GM23248 (cell line): ENCODE data around the gene SARDH. TPM values are rescaled to one million over a fixed set of nuclear protein-coding genes. Genes with fewer than 3 reads are reported as not detected.
"Not testable (repeated sequence)": the region's sequence is repeated elsewhere in the genome, so short reads cannot be mapped to it uniquely, and the experiment has no call there.

Experiments used
- DNase-seq: peaks from one replicate; pipeline ENCODE4 v3.0.0-alpha.2; 2015
- H2AFZ ChIP-seq: fragments of 200-600 bp; sonication (generic); 2 replicates; pipeline ENCODE4 v1.6.1; 2016; ENCODE audit warnings: antibody characterized with exemption
- H3F3A ChIP-seq: fragments of 200-600 bp; sonication (generic); 2 replicates; pipeline ENCODE4 v1.6.1; 2016; ENCODE audit warnings: mild to moderate bottlenecking, antibody characterized with exemption, mixed run types; ENCODE audit not compliant: insufficient read depth
- H3K27ac ChIP-seq: fragments of 200-600 bp; sonication (generic); 2 replicates; pipeline ENCODE4 v1.5.1; 2016; ENCODE audit warnings: mild to moderate bottlenecking
- H3K27me3 ChIP-seq: fragments of 200-600 bp; sonication (generic); replicated peaks from 2 replicates; pipeline ENCODE4 v1.6.1; 2016; ENCODE audit warnings: mild to moderate bottlenecking; ENCODE audit not compliant: insufficient read depth
- H3K36me3 ChIP-seq: fragments of 200-600 bp; sonication (generic); 2 replicates; pipeline ENCODE4 v1.6.1; 2016; ENCODE audit warnings: low read depth, mild to moderate bottlenecking
- H3K4me1 ChIP-seq: fragments of 200-600 bp; sonication (generic); 2 replicates; pipeline ENCODE4 v1.6.1; 2016; ENCODE audit warnings: mild to moderate bottlenecking; ENCODE audit not compliant: insufficient read depth
- H3K4me2 ChIP-seq: fragments of 200-600 bp; sonication (generic); one replicate; pipeline ENCODE4 v1.6.1; 2016; ENCODE audit warnings: mild to moderate bottlenecking; ENCODE audit not compliant: unreplicated experiment
- H3K4me3 ChIP-seq: fragments of 200-600 bp; sonication (generic); 2 replicates; pipeline ENCODE4 v1.5.1; 2016; ENCODE audit warnings: mild to moderate bottlenecking
- H3K79me2 ChIP-seq: fragments of 200-600 bp; sonication (generic); 2 replicates; pipeline ENCODE4 v1.6.1; 2016; ENCODE audit warnings: mild to moderate bottlenecking; ENCODE audit not compliant: insufficient read depth
- H3K9ac ChIP-seq: fragments of 200-600 bp; sonication (generic); 2 replicates; pipeline ENCODE4 v1.6.1; 2016; ENCODE audit warnings: mild to moderate bottlenecking
- H3K9me2 ChIP-seq: fragments of 200-600 bp; sonication (generic); 2 replicates; pipeline ENCODE4 v1.6.1; 2016; ENCODE audit warnings: mixed run types, mild to moderate bottlenecking, moderate library complexity; ENCODE audit not compliant: insufficient read depth
- H3K9me3 ChIP-seq: fragments of 200-600 bp; sonication (generic); one replicate; pipeline ENCODE4 v1.6.1; 2017; ENCODE audit warnings: low read depth
- H4K20me1 ChIP-seq: fragments of 200-600 bp; sonication (generic); 2 replicates; pipeline ENCODE4 v1.6.0; 2016; ENCODE audit not compliant: insufficient read depth
- EZH2 ChIP-seq: fragments of 200-600 bp; sonication (generic); IDR thresholded peaks from 2 replicates; pipeline ENCODE4 v1.6.1; 2018; ENCODE audit warnings: antibody characterized with exemption, mild to moderate bottlenecking; ENCODE audit not compliant: insufficient read depth, poor library complexity, severe bottlenecking
- EZH2phosphoT487 ChIP-seq: fragments of 200-600 bp; sonication (generic); IDR thresholded peaks from 2 replicates; pipeline ENCODE4 v1.6.1; 2018; ENCODE audit warnings: antibody characterized with exemption, moderate library complexity, mild to moderate bottlenecking, low read depth; ENCODE audit not compliant: insufficient read depth
- WGBS, 2 experiments: methylation state at CpG; one replicate each; pipeline ENCODE4 v1.1.6; 2015 to 2017; ENCODE audit warnings: low lambda C conversion rate in 2 of 2, low coverage in 1 of 2; ENCODE audit errors: missing lambda C conversion rate in 2 of 2; 5-methylcytosine and 5-hydroxymethylcytosine counted together
- in situ Hi-C: fragments of 300-500 bp; cut with MboI; formaldehyde crosslinking; loops from 2 replicates; pipeline ENCODE4 v1.15.0; 2020
- polyA plus RNA-seq: library from polyadenylated mRNA; unstranded; fragments of >200 nt; fragmentation: Nextera tagmentation; extraction: Ambion mirVana; gene quantifications from 2 replicates; pipeline ENCODE4 v1.2.1, GENCODE V29; 2016
- total RNA-seq: library from RNA; depleted of rRNA; stranded (reverse); fragments of >200 nt; shearing (Covaris generic); gene quantifications from 2 replicates; pipeline ENCODE4 v1.2.3, GENCODE V29; 2014

Gene SARDH
- total and polyA plus RNA-seq, 2 experiments from 2014 or later, result 0.16 to 2.4 TPM

- Histone ChIP-seq H3K4me3 (no peak overlapping the region), H3K9ac (no peak overlapping the region), H3K79me2 (no peaks in the 10 kb centered on the region), H4K20me1 (no peaks in the 10 kb centered on the region), H3K27me3 (0 out of 2 replicates have a peak, but pooled peaks cover 6% of the 10 kb centered on the region), H3K4me1 (no peaks in the 10 kb centered on the region), H3K9me2 (no peaks in the 10 kb centered on the region), H3K27ac (no peak overlapping the region), H2AFZ (no peak overlapping the region), H3K9me3 (no peaks in the 10 kb centered on the region), H3K4me2 (no peak overlapping the region), H3K36me3 (no peaks in the 10 kb centered on the region), H3F3A (no peaks in the 10 kb centered on the region)
- in situ Hi-C loops, result no loop called here
- 67 to 71% methylated on average over 15 of the region's 15 CpGs for WGBS, 2 experiments
- TF ChIP-seq EZH2phosphoT487, result no peak
- no peak for TF ChIP-seq EZH2
- no peak for DNase-seq
These were observed 59.1 kb downstream of the SARDH start for GRCh38 chr9:133679056-133679455.

GRCh38 chr9:133677126-133678010 lies 60.8 kb downstream of the SARDH start:
- Histone ChIP-seq H3K27me3 (0 out of 2 replicates have a peak, but pooled peaks cover 4% of the 10 kb centered on the region), H3K79me2 (no peaks in the 10 kb centered on the region), H3K4me2 (no peak overlapping the region), H3K9me3 (no peaks in the 10 kb centered on the region), H3K9ac (no peak overlapping the region), H4K20me1 (no peaks in the 10 kb centered on the region), H3K36me3 (no peaks in the 10 kb centered on the region), H3K4me3 (no peak overlapping the region), H3K27ac (no peak overlapping the region), H2AFZ (no peak overlapping the region), H3K4me1 (no peaks in the 10 kb centered on the region), H3K9me2 (no peaks in the 10 kb centered on the region), H3F3A (no peaks in the 10 kb centered on the region)
- no peak for DNase-seq
- WGBS, 2 experiments, result 55 to 59% methylated on average over 17 of the region's 17 CpGs
- TF ChIP-seq EZH2 (no peak), EZH2phosphoT487 (no peak)
- in situ Hi-C loops, result no loop called here

GRCh38 chr9:133676450-133676849 lies 61.7 kb downstream of the SARDH start:
- H4K20me1 ChIP-seq, result no peaks in the 10 kb centered on the region
- no peak overlapping the region for H3K27ac ChIP-seq
- TF ChIP-seq EZH2phosphoT487, result no peak
- TF ChIP-seq EZH2, result no peak
- H3K9me2 ChIP-seq, result no peaks in the 10 kb centered on the region
- no peak for DNase-seq
- H3K79me2 ChIP-seq, result no peaks in the 10 kb centered on the region
- H3K4me2 ChIP-seq, result no peak overlapping the region
- H3K4me1 ChIP-seq, result no peaks in the 10 kb centered on the region
- no peaks in the 10 kb centered on the region for H3K9me3 ChIP-seq
- 71 to 76% methylated on average over 10 of the region's 10 CpGs for WGBS, 2 experiments
- no peaks in the 10 kb centered on the region for H3F3A ChIP-seq
- in situ Hi-C loops, result no loop called here
- no peak overlapping the region for H2AFZ ChIP-seq
- no peaks in the 10 kb centered on the region for H3K36me3 ChIP-seq
- H3K9ac ChIP-seq, result no peak overlapping the region
- 0 out of 2 replicates have a peak, but pooled peaks cover 4% of the 10 kb centered on the region for H3K27me3 ChIP-seq
- H3K4me3 ChIP-seq, result no peak overlapping the region

GRCh38 chr9:133675796-133676195 lies 62.4 kb downstream of the SARDH start:
- H3K4me1 ChIP-seq, H3K27ac ChIP-seq, H3K79me2 ChIP-seq, H3K9ac ChIP-seq, H3K27me3 ChIP-seq, DNase-seq, in situ Hi-C loops, H2AFZ ChIP-seq, H3K9me3 ChIP-seq, H4K20me1 ChIP-seq, H3K4me2 ChIP-seq, H3K36me3 ChIP-seq, H3K9me2 ChIP-seq, H3K4me3 ChIP-seq, H3F3A ChIP-seq: not testable (repeated sequence)
- 69 to 73% methylated on average over 3 of the region's 3 CpGs for WGBS, 2 experiments
